ENCODE data around the gene SAA2.

DNA sequence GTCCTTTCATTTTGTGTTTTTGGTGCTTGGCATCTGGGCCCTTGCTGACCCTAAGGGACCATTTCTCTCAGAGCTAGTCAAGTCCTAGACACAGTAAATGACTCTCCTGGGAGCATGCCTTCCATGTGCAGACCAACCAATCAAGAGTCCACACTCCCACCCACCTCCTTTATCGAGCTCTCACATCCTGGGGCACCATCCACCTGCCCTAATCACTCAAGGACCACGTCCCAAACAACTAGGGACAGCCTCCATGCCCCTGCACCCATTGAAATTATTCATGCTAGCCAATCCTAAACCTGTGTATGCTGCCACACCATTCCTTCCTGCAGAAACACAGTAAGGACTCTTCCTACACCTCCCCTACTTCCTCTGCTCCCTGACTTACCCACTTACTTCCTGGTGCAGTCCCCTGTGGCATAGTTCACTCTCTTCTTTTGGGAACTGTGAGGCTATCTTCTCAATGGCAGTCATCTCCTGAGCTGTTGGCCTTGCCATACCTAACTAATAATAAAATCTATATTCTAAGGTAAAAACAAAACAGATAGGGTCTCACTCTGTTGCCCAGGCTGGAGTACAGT lies 6.4 kb upstream of the SAA2 start:
- TF ChIP-seq, protein P1, sequence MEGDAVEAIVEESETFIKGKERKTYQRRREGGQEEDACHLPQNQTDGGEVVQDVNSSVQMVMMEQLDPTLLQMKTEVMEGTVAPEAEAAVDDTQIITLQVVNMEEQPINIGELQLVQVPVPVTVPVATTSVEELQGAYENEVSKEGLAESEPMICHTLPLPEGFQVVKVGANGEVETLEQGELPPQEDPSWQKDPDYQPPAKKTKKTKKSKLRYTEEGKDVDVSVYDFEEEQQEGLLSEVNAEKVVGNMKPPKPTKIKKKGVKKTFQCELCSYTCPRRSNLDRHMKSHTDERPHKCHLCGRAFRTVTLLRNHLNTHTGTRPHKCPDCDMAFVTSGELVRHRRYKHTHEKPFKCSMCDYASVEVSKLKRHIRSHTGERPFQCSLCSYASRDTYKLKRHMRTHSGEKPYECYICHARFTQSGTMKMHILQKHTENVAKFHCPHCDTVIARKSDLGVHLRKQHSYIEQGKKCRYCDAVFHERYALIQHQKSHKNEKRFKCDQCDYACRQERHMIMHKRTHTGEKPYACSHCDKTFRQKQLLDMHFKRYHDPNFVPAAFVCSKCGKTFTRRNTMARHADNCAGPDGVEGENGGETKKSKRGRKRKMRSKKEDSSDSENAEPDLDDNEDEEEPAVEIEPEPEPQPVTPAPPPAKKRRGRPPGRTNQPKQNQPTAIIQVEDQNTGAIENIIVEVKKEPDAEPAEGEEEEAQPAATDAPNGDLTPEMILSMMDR (conservative IDR thresholded peaks at IDR 0.05 in 1 of 2, IDR thresholded peaks at IDR 0.05 in 1 of 2; ENCODE audit: low read depth in 1 of 2, low read length in 2 of 2), result no peak
- TF ChIP-seq EZH2 (IDR thresholded peaks at IDR 0.05; ENCODE audit: low read length, missing control alignments), result no peak

Data from fibroblast of lung (primary cell).